HG03280 (cell line): ENCODE data around the gene HTR3D.
"Not testable (repeated sequence)": the region's sequence is repeated elsewhere in the genome, so short reads cannot be mapped to it uniquely, and the experiment has no call there.

Source experiments
- ATAC-seq: cut with Tn5 transposase; IDR thresholded peaks from one replicate; pipeline ENCODE4 v1.9.1; 2021; ENCODE audit warnings: mild to moderate bottlenecking, moderate library complexity; ENCODE audit not compliant: unreplicated experiment

HTR3D gene

GRCh38 chr3:184062637-184063036, 31.1 kb downstream of the HTR3D start:
- ATAC-seq, result no peak

- no peak for ATAC-seq
Observed at GRCh38 chr3:184066211-184066610, 34.7 kb downstream of the HTR3D start.

DNA sequence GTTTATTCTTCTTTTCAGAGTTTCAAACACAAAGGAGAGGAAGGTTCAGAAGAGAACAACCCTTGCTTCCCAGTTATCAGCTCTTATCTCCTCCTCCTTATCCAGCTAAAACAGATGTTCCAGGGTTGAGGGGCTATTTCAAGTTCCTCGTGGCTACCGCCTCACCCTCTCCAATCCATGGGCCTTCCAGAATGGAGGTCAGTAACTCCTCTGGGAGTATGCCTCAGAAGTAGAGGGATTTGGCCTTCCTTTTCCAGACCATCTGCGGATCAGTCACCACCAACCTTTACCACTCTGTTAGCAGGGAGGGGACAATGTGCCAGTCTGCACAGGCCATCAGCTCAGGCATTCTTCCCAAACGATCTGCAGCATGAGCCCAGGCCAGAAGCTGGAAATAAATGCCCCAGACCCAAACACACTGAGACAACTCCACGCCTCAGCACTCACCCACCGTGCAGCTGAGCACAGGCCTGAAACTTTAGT, 36.1 kb downstream of the HTR3D start:
- ATAC-seq, result no peak

DNA sequence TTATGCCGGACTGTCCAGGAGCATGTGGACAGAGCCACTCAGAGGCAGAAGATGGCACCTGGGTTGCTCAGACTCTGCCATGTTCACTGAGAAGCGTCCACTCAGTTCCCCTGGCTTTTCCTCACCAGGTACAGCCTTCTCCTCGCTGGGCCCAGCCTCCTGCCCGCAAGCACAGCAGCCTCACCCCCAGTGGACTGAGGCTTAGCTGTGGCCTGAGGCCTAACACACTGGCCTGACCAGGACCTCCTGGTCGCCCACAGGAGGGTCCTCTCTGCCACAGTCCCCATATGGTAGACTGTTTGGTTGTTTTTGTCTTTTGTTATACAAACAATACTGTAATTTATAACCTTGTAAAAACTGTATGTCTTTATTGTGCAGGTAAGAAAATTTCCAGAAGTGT, 36.8 kb downstream of the HTR3D start:
- no peak for ATAC-seq

DNA sequence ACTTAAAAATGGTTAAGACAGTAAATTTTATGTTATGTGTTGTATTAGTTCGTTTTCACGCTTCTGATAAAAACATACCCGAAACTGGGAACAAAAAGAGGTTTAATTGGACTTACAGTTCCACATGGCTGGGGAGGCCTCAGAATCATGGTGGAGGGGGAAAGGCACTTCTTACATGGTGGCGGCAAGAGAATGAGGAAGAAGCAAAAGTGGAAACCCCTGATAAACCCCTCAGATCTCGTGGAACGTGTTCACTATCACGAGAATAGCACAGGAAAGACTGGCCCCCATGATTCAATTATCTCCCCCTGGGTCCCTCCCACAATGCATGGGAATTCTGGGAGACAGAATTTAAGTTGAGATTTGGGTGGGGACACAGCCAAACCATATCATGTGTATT, 39.6 kb downstream of the HTR3D start:
- not testable (repeated sequence) for ATAC-seq

DNA sequence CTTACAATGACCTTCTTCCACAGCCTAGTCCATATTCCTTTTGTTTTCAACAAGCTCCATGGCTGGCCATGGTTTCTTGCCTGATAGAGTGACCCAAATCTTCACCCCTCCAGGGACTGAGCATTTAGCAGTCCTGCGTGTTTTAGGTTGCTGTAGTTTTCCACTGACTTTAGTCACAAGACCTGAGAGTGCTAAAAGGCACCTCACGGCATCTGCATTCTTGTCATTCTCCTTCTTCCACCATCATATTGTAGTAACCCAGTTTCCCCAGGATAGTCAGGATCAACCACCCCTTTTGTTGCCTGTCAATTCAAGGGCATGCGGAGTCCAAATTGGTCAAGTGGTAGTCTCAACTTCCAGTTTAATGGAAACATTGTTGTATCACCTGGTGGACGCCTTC, 42.1 kb downstream of the HTR3D start:
- no peak for ATAC-seq

GRCh38 chr3:184075901-184076300, 44.4 kb downstream of the HTR3D start:
- ATAC-seq, result no peak

GRCh38 chr3:184077881-184078280, 46.3 kb downstream of the HTR3D start:
- no peak for ATAC-seq

- no peak for ATAC-seq
Observed at GRCh38 chr3:184078851-184079250, 47.3 kb downstream of the HTR3D start.

DNA sequence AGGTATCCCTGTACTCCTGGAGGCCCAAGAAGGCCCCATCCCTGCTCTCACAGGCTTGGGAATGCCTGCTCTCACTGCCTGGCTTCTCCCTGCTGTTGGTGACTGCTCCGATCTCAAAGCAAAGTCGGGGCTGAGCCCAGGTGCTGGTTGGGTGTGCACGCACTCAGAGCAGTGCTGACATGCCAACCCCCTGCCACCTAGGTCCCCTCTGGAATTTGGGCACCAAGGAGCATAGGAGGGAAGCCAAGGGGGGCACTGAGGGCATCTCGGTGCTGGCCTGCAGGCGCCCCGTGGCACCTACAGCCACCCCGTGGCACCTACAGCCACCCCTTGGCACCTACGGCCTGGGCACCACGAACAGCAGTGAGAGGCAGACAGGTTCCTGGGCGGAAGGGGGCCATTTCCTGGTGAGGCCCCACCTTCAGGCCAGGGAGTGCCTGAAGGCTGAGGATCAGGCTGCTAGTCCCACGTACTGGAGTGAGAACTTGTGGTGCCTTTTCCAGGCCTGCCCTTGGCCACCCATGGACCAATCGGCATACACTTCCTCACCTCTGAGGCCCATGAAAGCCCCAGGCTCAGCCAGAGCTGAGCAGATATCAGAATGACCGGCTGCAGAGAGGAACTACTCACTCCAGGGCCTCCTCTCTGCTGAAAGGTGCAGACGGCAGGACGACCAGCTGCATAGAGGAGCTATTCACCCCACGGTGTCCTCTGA, 49.7 kb downstream of the HTR3D start:
- ATAC-seq, result no peak

- ATAC-seq, result no peak
Observed at GRCh38 chr3:184082034-184082433, 50.5 kb downstream of the HTR3D start.

DNA sequence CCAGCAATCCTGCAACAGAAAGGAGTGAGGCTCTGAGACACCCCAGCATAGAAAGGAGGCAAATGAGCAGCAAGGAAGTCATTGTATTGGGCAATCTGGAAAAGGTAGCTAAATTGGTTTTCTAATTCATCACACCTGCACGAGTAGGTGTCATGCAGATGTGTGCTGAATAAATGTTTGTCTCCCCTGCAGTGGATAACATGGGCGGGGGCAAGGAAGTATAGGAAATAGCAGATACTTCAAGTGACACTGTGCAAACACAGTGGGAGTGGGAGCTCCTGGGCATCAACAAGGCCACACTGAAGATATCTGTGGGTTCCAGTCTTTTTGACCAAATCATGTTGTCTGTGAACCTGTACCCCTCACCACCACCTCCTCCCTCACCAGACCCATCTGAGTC, 50.9 kb downstream of the HTR3D start:
- no peak for ATAC-seq

DNA sequence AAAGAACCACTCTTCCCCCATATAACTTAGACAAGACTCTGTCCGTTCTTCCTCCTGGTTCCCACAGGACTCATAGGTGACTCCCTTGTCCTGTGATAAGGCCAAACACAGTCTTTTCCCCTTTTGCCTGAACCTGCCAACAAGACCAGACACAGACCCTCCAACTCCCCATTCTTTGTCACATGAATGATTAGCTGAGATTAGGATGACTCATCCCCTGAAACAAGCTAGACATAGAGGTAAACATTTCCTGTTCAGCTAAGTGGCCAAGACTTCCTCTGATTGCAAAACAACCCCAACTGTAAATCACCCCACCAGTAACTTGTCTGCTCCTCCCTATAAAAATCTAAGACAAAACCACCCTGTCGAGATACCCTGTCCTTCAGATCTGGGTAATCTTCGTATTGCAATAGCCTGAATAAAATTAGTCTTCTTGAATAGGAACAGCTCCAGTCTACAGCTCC, 53.9 kb downstream of the HTR3D start:
- no peak for ATAC-seq
